ENCODE data around the gene NEAT1. TPM values are rescaled to one million over a fixed set of nuclear protein-coding genes. Genes with fewer than 3 reads are reported as not detected.

NEAT1 gene
- polyA plus RNA-seq, 3 donors: 98.2 to 228 (median 107) TPM

DNA sequence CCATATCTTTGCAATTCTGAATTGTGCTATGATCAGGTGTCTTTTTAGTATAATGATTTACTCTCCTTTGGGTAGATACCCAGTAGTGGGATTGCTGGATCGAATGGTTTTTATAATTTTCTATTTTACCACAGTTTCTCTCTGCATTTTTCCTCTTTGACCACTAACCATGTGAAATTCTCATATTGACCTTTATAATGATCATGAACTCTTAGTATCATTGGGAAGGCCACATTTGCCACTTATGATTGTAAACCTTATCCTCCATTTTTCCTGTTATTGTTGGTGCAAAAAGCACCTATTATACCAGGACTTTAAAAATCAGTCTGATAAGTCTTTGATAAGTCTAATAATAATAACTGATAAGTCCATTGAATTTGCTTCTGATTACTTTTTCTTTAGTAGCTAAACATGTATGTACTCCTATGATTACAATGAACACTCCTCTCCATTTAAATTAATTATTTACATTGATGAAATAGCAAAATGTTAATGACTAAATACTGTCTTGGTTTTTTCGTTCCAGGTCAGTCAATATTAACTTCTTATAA is 9.6 kb downstream of the NEAT1 start:
- DNase-seq (ENCODE audit: low read depth in 3 of 3, low spot score in 2 of 3): no peak

DNA sequence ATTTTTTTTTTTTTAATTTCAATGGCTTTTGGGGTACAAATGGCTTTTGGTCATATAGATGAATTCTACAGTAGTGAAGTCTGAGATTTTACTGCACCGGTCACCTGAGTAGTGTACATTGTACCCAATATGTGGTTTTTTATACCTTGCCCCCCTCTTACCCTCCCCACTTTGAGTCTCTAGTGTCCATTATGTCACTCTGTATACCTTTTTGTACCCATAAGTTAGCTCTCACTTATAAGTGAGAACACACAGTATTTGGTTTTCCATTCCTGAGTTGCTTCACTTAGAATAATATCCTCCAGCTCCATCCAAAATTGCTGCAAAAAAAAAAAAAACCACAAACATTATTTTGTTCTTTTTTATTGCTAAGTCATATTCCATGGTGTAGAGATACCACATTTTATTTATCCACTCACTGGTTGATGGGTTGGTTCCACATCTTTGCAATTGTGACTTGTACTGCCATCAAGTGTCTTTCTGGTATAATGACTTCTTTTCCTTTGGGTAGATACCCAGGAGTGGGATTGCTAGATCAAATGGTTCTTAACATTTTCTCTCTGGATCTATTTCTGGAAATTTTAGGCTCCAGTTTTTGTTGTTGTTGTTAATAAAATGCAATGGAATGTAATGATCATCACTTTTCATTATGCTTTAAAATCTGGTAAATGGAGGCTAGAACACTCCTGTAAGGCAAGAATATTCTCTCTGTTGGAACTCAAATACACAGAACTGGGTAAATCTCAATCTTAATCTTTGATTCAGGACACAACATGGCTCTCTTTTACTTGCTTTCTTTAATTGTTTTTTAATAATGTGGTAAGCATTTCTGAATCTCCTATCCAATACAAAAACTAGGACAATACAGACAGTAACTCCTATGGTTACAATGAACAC is 10.3 kb downstream of the NEAT1 start:
- no peak for DNase-seq (ENCODE audit: low read depth in 3 of 3, low spot score in 2 of 3)

DNA sequence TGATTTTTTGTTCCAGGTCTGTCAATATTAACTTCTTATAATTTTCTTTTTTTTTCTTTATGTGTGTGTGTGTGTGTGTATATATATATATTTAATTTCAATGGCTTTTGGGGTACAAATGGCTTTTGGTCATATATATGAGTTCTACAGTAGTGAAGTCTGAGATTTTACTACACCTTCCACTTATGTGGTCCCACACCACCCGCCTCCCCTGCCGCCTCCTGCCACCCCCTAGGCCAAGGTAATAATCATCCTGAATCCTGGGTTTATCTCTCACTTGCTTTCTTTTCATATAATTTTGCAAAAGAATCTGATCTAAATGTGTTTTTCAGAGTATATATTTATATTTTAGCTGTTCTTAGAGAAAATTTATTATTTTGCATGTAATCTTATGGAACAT is 11.1 kb downstream of the NEAT1 start:
- no peak for DNase-seq (ENCODE audit: low read depth in 3 of 3, low spot score in 2 of 3)

DNA sequence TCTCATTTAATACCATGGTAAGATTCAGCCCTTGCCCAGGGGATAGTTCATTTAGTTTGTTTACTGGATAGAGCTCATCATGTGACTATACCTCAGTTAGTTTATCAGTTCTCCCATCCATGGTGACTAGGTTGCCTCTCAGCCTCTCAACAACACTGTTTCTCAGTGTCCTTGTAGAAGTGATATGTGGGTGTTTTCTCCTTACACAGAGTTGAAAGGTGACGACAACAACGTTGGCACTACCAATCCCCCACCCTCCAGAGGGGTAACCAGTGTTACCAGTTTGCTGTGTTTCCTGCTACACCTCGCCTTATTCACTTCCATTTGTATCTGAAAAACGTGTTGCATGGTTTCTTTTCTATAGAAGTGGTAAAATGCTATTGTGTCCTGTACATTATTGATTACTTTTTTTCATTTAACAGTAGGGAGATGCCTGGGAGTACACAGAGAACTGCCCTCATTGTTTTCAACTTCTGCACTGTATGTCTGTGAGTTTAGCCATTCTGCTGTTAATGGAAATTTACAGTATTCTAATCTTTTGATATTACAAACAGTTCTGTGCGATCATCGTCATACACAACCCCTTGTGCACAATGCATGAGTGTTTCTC is 11.6 kb downstream of the NEAT1 start:
- no peak for DNase-seq (ENCODE audit: low read depth in 3 of 3, low spot score in 2 of 3)

- DNase-seq (ENCODE audit: low read depth in 3 of 3, low spot score in 2 of 3): no peak
Observed at GRCh38 chr11:65434667-65435410, 12.2 kb downstream of the NEAT1 start.

DNA sequence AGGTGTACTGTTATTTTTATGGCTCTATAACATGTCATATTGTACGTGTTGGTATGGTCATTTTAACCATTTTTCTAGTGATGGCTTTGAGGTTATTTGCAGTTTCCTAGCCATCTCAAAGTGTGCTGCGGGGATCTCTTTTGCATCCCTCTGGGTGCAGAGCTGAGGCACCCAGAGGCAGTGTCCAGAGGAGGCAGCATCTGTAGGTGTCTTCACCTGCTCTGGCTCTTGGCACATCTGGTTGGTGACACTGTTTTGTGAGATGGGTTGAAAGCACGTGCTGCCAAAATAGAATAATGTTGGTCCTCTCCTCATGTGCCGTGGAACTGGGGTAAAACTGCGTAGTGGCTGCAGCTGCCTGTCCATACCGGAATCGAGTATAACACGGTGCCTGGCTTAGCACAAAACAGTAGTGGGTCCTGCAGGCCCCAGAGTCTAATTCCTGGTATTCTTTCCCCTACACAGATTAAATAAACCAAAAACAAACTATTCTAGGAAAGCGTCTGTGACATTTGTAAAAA is 12.9 kb downstream of the NEAT1 start:
- no peak for DNase-seq (ENCODE audit: low read depth in 3 of 3, low spot score in 2 of 3)

GRCh38 chr11:65435981-65436411 is 13.4 kb downstream of the NEAT1 start:
- no peak for DNase-seq (ENCODE audit: low read depth in 3 of 3, low spot score in 2 of 3)

DNA sequence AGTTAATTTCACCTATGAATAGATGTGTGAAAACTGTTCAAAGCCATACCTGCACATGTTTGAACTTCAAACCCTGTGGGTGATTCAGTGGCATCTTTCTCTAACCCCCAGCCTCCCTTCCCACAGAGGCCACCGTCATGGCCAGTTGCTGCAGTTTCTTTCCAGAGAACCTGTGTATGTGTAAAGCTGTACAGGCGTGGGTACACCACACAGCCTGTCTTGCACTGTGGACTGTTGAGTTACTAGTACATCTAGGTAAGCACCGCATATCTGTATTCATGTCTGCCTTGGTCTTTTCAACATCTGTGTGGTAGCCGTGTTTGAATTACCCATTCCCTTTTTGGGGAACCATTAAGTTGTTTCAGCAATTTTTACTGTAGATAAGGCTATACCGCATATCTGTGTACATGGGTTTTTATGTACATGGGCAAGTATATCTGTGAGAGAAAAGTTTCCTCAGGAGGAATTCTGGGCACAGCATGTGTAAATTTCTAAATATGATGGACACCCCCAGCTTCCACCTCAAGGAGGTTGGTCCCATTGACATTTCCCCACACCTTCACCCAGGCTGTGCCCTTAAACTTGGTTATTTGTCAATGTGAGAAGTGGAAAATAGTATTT is 13.9 kb downstream of the NEAT1 start:
- DNase-seq (ENCODE audit: low read depth in 3 of 3, low spot score in 2 of 3): no peak

- DNase-seq (ENCODE audit: low read depth in 3 of 3, low spot score in 2 of 3): no peak
Observed at GRCh38 chr11:65437436-65438227, 15.0 kb downstream of the NEAT1 start.

- DNase-seq (ENCODE audit: low read depth in 3 of 3, low spot score in 2 of 3): no peak
Observed at GRCh38 chr11:65438257-65439151, 15.9 kb downstream of the NEAT1 start.

- no peak for DNase-seq (ENCODE audit: low read depth in 3 of 3, low spot score in 2 of 3)
Observed at GRCh38 chr11:65439331-65440181, 17.0 kb downstream of the NEAT1 start.

DNA sequence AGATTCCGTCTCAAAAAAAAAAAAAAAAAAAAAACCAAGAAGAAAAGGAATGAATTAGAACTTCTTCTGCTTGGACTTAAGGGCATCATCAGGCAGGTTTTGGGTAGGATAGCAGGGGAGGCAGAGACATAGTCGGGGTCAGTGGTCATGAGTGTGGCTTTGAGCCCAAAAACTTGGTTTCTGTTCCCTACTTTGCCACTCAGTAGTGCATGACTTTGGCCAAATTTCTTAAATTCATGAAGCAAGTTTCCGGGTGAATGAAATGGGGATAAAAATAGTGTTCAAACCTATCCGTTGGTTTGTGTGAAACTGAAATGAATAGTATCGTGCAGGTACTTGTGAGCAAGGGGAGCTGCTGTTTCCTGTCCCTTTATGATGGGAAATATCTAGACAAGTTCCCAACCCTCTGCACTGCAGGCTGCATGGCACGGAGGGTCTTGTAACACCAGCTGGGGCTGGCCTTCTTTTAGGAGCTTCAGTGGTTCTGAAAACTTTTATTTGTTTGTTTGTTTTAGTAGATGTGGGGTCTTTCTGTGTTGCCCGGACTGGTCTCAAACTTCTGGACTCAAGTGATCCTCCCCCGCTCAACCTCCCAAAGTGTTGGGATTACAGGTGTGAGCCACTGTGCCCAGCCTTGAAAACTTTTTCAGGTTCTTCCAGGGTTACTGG is 18.4 kb downstream of the NEAT1 start:
- no peak for DNase-seq (ENCODE audit: low read depth in 3 of 3, low spot score in 2 of 3)

GRCh38 chr11:65442842-65443331 is 20.3 kb downstream of the NEAT1 start:
- no peak for DNase-seq (ENCODE audit: low read depth in 3 of 3, low spot score in 2 of 3)

- DNase-seq (ENCODE audit: low read depth in 3 of 3, low spot score in 2 of 3): no peak
Observed at GRCh38 chr11:65444314-65445051, 21.9 kb downstream of the NEAT1 start.

GRCh38 chr11:65445101-65445603 is 22.6 kb downstream of the NEAT1 start:
- no peak for DNase-seq (ENCODE audit: low read depth in 3 of 3, low spot score in 2 of 3)

All from right renal cortex interstitium (tissue), 3 donors.